GM23338 (cell line): ENCODE data around the gene PDE7B. TPM values are rescaled to one million over a fixed set of nuclear protein-coding genes. Genes with fewer than 3 reads are reported as not detected.

Source experiments
- ATAC-seq: fragments of 200-7000 bp; cut with Tn5 transposase; 3 replicates; pipeline ENCODE4 v1.9.1; 2020
- DNase-seq: peaks from one replicate; pipeline ENCODE4 v3.0.0-alpha.2; 2015; ENCODE audit warnings: low spot score
- H2AFZ ChIP-seq: fragments of 200-600 bp; sonication (generic); 2 replicates; pipeline ENCODE4 v1.8.0; 2016; ENCODE audit warnings: antibody characterized with exemption, mild to moderate bottlenecking, moderate library complexity
- H3F3A ChIP-seq: fragments of 200-600 bp; sonication (generic); replicated peaks from 2 replicates; pipeline ENCODE4 v1.8.0; 2017; ENCODE audit warnings: antibody characterized with exemption, mixed run types, low read depth
- H3K27ac ChIP-seq: fragments of 200-600 bp; sonication (generic); 2 replicates; pipeline ENCODE4 v1.6.1; 2016; ENCODE audit warnings: low read depth
- H3K27me3 ChIP-seq: fragments of 200-600 bp; sonication (generic); 2 replicates; pipeline ENCODE4 v1.8.0; 2016; ENCODE audit warnings: mild to moderate bottlenecking, mixed run types, moderate library complexity; ENCODE audit not compliant: insufficient read depth
- H3K36me3 ChIP-seq: fragments of 200-600 bp; sonication (generic); 2 replicates; pipeline ENCODE4 v1.8.0; 2016; ENCODE audit warnings: mild to moderate bottlenecking; ENCODE audit not compliant: insufficient read depth
- H3K4me1 ChIP-seq: fragments of 200-600 bp; sonication (generic); 2 replicates; pipeline ENCODE4 v1.8.0; 2016; ENCODE audit warnings: mild to moderate bottlenecking, moderate library complexity; ENCODE audit not compliant: insufficient read depth
- H3K4me2 ChIP-seq: fragments of 200-600 bp; sonication (generic); 2 replicates; pipeline ENCODE4 v1.7.1; 2017; ENCODE audit warnings: mixed run types
- H3K4me3 ChIP-seq: fragments of 200-600 bp; sonication (generic); 2 replicates; pipeline ENCODE4 v1.6.1; 2016; ENCODE audit warnings: mixed run types
- H3K79me2 ChIP-seq: fragments of 200-600 bp; sonication (generic); replicated peaks from 2 replicates; pipeline ENCODE4 v1.8.0; 2017; ENCODE audit warnings: mild to moderate bottlenecking; ENCODE audit not compliant: insufficient read depth
- H3K9me2 ChIP-seq: fragments of 200-600 bp; sonication (generic); 2 replicates; pipeline ENCODE4 v1.8.0; 2017; ENCODE audit not compliant: insufficient read depth
- H4K20me1 ChIP-seq: fragments of 200-600 bp; sonication (generic); replicated peaks from 2 replicates; pipeline ENCODE4 v1.8.0; 2017; ENCODE audit warnings: mild to moderate bottlenecking; ENCODE audit not compliant: insufficient read depth
- H3K27ac Mint-ChIP-seq: 2 replicates; pipeline ENCODE4 v1.8.0; 2020; ENCODE audit warnings: inconsistent platforms, mild to moderate bottlenecking, moderate library complexity, mixed read lengths
- H3K27me3 Mint-ChIP-seq: 3 replicates; pipeline ENCODE4 v1.8.0; 2022; ENCODE audit warnings: low read depth, mild to moderate bottlenecking, moderate library complexity, mixed read lengths, inconsistent platforms; ENCODE audit not compliant: insufficient read depth, poor library complexity
- H3K36me3 Mint-ChIP-seq: 3 replicates; pipeline ENCODE4 v1.8.0; 2021; ENCODE audit warnings: low read depth, mild to moderate bottlenecking, inconsistent platforms, moderate library complexity, mixed read lengths
- H3K4me1 Mint-ChIP-seq: 3 replicates; pipeline ENCODE4 v1.8.0; 2020; ENCODE audit warnings: mild to moderate bottlenecking, inconsistent platforms, mixed read lengths
- H3K4me3 Mint-ChIP-seq: 3 replicates; pipeline ENCODE4 v1.8.0; 2021; ENCODE audit warnings: moderate library complexity, mild to moderate bottlenecking, inconsistent platforms, mixed read lengths
- H3K9me3 Mint-ChIP-seq: 3 replicates; pipeline ENCODE4 v1.8.0; 2020; ENCODE audit warnings: moderate library complexity, mild to moderate bottlenecking, inconsistent platforms, mixed read lengths
- CREB1 ChIP-seq: fragments of 250-450 bp; sonication (Bioruptor Pico); IDR thresholded peaks from 2 replicates; pipeline ENCODE4 v1.5.0; 2020; ENCODE audit warnings: low read depth, mild to moderate bottlenecking, moderate library complexity
- CTCF ChIP-seq, 2 experiments: fragments of 200-600 bp in 1 of 2; sonication (generic) in 1 of 2; conservative IDR thresholded peaks; 2 replicates each; pipeline versions ENCODE4 v1.5.1 to v1.6.1; 2016 to 2017; ENCODE audit warnings: antibody characterized with exemption in 2 of 2, low read depth in 2 of 2, mild to moderate bottlenecking in 2 of 2, moderate library complexity in 1 of 2
- EZH2phosphoT487 ChIP-seq: fragments of 200-600 bp; sonication (generic); IDR thresholded peaks from one replicate; pipeline ENCODE4 v1.8.1; 2018; ENCODE audit warnings: antibody characterized with exemption; ENCODE audit not compliant: unreplicated experiment
- JUNB ChIP-seq: IDR thresholded peaks from one replicate; pipeline ENCODE4 v1.6.1; 2016; ENCODE audit warnings: antibody characterized with exemption; ENCODE audit not compliant: unreplicated experiment
- NANOG ChIP-seq: IDR thresholded peaks from 2 replicates; pipeline ENCODE4 v1.6.1; 2016; ENCODE audit warnings: antibody characterized with exemption, borderline replicate concordance
- ZNF114 ChIP-seq: fragments of 250-450 bp; sonication (Bioruptor Pico); IDR thresholded peaks from 2 replicates; pipeline ENCODE4 v1.5.0; 2020; ENCODE audit warnings: mild to moderate bottlenecking, moderate library complexity
- polyA plus RNA-seq: library from polyadenylated mRNA; unstranded; fragments of >200 nt; fragmentation: Nextera tagmentation; extraction: Ambion mirVana; gene quantifications from 2 replicates; pipeline ENCODE4 v1.2.1, GENCODE V29; 2016
- total RNA-seq: library from RNA; depleted of rRNA; stranded (reverse); fragments of >200 nt; shearing (Covaris generic); gene quantifications from 2 replicates; pipeline ENCODE4 v1.2.3, GENCODE V29; 2014
- TF ChIP-seq, protein P1 (sequence below): IDR thresholded peaks from 2 replicates; pipeline ENCODE4 v1.6.1; 2016; ENCODE audit warnings: antibody characterized with exemption
- TF ChIP-seq, protein P2 (sequence below): IDR thresholded peaks from one replicate; pipeline ENCODE4 v1.6.1; 2018; ENCODE audit warnings: antibody characterized with exemption; ENCODE audit not compliant: unreplicated experiment

Gene PDE7B
- total and polyA plus RNA-seq, 2 experiments from 2014 or later, result 0.07 TPM; not detected in 1

- Histone ChIP-seq H3F3A (no peaks in the 10 kb centered on the region), H2AFZ (no peak overlapping the region), H3K79me2 (no peaks in the 10 kb centered on the region), H3K4me2 (no peak overlapping the region), H3K9me2 (no peaks in the 10 kb centered on the region), H3K4me1 (no peaks in the 10 kb centered on the region), H4K20me1 (no peaks in the 10 kb centered on the region), H3K36me3 (no peaks in the 10 kb centered on the region), H3K4me3 (no peak overlapping the region), H3K27ac (no peak overlapping the region), H3K27me3 (no peaks in the 10 kb centered on the region)
- Mint-ChIP-seq H3K36me3 (no peaks in the 10 kb centered on the region), H3K9me3 (peaks cover 3% of the 10 kb centered on the region; the same call in 1 of the 3 replicates), H3K27me3 (peaks cover 2% of the 10 kb centered on the region), H3K4me3 (no peak overlapping the region), H3K4me1 (no peaks in the 10 kb centered on the region), H3K27ac (no peak overlapping the region)
- no peak for TF ChIP-seq CREB1 (CRISPR knock-in tag)
- TF ChIP-seq, protein P1, sequence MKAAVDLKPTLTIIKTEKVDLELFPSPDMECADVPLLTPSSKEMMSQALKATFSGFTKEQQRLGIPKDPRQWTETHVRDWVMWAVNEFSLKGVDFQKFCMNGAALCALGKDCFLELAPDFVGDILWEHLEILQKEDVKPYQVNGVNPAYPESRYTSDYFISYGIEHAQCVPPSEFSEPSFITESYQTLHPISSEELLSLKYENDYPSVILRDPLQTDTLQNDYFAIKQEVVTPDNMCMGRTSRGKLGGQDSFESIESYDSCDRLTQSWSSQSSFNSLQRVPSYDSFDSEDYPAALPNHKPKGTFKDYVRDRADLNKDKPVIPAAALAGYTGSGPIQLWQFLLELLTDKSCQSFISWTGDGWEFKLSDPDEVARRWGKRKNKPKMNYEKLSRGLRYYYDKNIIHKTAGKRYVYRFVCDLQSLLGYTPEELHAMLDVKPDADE, result no peak
- no peak for TF ChIP-seq EZH2phosphoT487
- TF ChIP-seq NANOG, result no peak
- TF ChIP-seq CTCF (conservative IDR thresholded peaks at IDR 0.05; ENCODE audit: low read depth in 2 of 2), result peak in 1 of 2 experiments; percentile 23; a peak in 1 of 4 replicates
- TF ChIP-seq ZNF114 (CRISPR knock-in tag), result no peak
- ATAC-seq (no peak), DNase-seq (no peak)
Measured at GRCh38 chr6:136158387-136158821, 306.9 kb downstream of the PDE7B start.

DNA sequence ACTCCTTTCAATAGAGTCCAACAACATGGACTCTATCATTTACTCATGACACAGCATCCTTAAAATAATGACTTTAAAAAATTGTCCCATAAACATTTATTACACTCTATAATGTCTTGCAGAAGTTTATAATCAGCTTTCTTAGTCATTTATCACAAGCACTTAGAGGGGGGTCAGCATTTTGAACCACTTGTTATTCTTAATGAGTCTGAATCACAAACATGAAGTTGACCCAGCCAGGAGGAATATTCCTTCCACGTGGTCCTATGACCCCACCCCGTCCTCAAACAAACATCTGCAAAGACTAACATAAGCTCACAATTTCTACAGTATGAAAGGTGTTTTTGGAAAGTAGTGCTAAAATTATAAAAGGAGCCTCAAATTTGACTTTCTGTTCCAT lies 307.5 kb downstream of the PDE7B start:
- no peaks in the 10 kb centered on the region for H3K9me2 ChIP-seq
- no peak overlapping the region for H3K27ac Mint-ChIP-seq
- peaks cover 2% of the 10 kb centered on the region for H3K27me3 Mint-ChIP-seq
- no peaks in the 10 kb centered on the region for H3K79me2 ChIP-seq
- no peak overlapping the region for H3K27ac ChIP-seq
- no peak overlapping the region for H3K4me3 Mint-ChIP-seq
- H4K20me1 ChIP-seq, result no peaks in the 10 kb centered on the region
- H3K4me1 Mint-ChIP-seq, result no peaks in the 10 kb centered on the region
- ATAC-seq (no peak), DNase-seq (no peak)
- H2AFZ ChIP-seq, result no peak overlapping the region
- no peaks in the 10 kb centered on the region for H3F3A ChIP-seq
- H3K4me3 ChIP-seq, result no peak overlapping the region
- no peaks in the 10 kb centered on the region for H3K36me3 ChIP-seq
- no peaks in the 10 kb centered on the region for H3K36me3 Mint-ChIP-seq
- no peaks in the 10 kb centered on the region for H3K27me3 ChIP-seq
- H3K4me1 ChIP-seq, result no peaks in the 10 kb centered on the region
- H3K4me2 ChIP-seq, result no peak overlapping the region
- H3K9me3 Mint-ChIP-seq, result peaks cover 5% of the 10 kb centered on the region; the same call in 1 of the 3 replicates
- TF ChIP-seq JUNB (no peak), CTCF (conservative IDR thresholded peaks at IDR 0.05; ENCODE audit: low read depth in 2 of 2) (no peak)
- TF ChIP-seq, protein P2, sequence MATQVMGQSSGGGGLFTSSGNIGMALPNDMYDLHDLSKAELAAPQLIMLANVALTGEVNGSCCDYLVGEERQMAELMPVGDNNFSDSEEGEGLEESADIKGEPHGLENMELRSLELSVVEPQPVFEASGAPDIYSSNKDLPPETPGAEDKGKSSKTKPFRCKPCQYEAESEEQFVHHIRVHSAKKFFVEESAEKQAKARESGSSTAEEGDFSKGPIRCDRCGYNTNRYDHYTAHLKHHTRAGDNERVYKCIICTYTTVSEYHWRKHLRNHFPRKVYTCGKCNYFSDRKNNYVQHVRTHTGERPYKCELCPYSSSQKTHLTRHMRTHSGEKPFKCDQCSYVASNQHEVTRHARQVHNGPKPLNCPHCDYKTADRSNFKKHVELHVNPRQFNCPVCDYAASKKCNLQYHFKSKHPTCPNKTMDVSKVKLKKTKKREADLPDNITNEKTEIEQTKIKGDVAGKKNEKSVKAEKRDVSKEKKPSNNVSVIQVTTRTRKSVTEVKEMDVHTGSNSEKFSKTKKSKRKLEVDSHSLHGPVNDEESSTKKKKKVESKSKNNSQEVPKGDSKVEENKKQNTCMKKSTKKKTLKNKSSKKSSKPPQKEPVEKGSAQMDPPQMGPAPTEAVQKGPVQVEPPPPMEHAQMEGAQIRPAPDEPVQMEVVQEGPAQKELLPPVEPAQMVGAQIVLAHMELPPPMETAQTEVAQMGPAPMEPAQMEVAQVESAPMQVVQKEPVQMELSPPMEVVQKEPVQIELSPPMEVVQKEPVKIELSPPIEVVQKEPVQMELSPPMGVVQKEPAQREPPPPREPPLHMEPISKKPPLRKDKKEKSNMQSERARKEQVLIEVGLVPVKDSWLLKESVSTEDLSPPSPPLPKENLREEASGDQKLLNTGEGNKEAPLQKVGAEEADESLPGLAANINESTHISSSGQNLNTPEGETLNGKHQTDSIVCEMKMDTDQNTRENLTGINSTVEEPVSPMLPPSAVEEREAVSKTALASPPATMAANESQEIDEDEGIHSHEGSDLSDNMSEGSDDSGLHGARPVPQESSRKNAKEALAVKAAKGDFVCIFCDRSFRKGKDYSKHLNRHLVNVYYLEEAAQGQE, result no peak
